ENCODE measurements around the gene WDR82.

WDR82 gene

GRCh38 chr3:52248816-52249547 lies 29.5 kb downstream of the WDR82 start:
- H3K36me3 ChIP-seq (replicated peaks): peaks cover 42% of the 10 kb centered on the region
- H3K4me1 ChIP-seq: peaks cover 4% of the 10 kb centered on the region
- H3K9me3 ChIP-seq: no peaks in the 10 kb centered on the region
- H3K27me3 ChIP-seq (ENCODE audit: low read depth): no peaks in the 10 kb centered on the region
- peak in 1 of 2 experiments; percentile 34 for DNase-seq (ENCODE audit: low spot score in 2 of 2)
- no peak overlapping the region for H3K4me3 ChIP-seq
- in situ Hi-C loops (cut with MboI; ENCODE audit: low sequenced_read_pairs): no loop called here

DNA sequence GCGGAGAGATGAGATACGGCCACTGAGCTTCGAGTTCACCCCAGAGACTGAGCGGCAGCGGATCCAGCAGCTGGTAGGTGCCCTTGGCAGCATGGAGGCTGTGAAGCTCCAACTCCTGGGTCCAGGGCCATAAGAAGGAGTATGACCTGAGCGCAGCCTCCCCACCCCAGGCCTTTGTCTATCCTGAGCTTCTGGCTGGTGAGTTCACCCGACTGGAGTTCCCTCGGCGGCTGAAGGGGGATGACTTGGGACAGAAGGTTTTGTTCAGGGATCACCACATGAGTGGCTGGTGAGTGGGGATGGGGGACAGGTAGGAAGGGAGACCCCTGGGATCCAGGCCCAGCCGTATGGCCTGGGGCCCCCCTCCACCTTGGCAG lies 30.3 kb downstream of the WDR82 start:
- Histone ChIP-seq H3K36me3 (replicated peaks) (peaks cover 34% of the 10 kb centered on the region), H3K9me3 (no peaks in the 10 kb centered on the region), H3K4me3 (no peak overlapping the region), H3K4me1 (peaks cover 4% of the 10 kb centered on the region), H3K27me3 (ENCODE audit: low read depth) (no peaks in the 10 kb centered on the region)
- in situ Hi-C loops (cut with MboI; ENCODE audit: low sequenced_read_pairs): no loop called here
- no peak for DNase-seq (ENCODE audit: low spot score in 2 of 2)

DNA sequence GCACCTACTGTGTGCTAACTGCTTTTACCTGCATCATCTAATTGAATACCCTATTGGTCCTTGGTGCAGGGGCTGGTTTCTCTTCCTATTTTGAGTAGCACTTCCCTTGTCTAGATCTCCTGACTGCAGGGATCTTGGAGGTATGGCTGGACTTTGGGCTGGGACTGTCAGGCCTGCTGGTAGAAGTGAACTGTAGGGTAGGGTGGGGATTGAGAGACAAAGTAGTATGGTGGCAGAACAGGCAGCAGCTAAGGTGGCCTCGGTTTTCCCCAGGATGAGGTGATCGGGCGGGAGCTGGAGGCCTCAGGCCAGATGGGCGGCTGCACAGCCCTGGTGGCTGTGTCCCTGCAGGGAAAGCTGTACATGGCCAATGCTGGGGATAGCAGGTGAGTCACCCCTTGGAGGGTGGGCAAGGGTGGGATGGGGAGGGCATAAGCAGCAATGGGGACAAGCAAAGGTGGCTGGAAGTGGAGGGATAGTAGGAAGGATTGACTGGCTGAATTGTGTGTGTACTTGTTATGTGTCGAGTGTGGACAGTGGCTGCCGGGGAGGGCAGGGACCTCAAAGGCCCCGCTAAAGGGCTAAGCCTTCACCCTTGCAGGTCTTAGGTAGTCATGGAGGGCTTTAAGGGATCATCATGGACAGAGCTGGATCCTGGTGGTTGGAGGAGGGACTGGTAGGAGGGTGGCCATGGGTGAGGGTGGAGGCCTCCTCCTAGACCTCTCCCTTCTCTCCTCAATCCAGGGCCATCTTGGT lies 30.9 kb downstream of the WDR82 start:
- Histone ChIP-seq H3K4me3 (no peak overlapping the region), H3K9me3 (no peaks in the 10 kb centered on the region), H3K4me1 (peaks cover 4% of the 10 kb centered on the region), H3K36me3 (replicated peaks) (peaks cover 29% of the 10 kb centered on the region), H3K27me3 (ENCODE audit: low read depth) (no peaks in the 10 kb centered on the region)
- in situ Hi-C loops (cut with MboI; ENCODE audit: low sequenced_read_pairs): no loop called here
- DNase-seq (ENCODE audit: low spot score in 2 of 2): no peak

GRCh38 chr3:52246728-52247408 lies 31.6 kb downstream of the WDR82 start:
- no peaks in the 10 kb centered on the region for H3K9me3 ChIP-seq

DNA sequence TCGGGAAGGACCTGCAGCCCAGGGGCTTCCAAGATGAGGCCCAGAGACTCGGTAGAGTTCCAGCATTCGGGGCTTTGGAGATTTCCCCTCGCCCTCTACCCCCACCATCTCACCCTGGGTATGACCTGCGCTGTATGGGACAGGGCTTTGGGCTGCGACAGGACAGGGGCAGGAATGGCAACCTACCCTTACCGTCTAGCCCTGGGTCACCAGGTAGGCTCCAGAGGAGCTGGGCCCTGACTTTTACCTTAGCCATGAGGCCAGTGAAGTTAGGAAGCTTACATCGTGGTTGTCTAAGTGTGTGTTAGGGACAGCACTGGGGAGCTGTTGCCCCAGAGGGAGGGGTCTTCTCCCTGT lies 32.2 kb downstream of the WDR82 start:
- in situ Hi-C loops (cut with MboI; ENCODE audit: low sequenced_read_pairs): no loop called here
- Histone ChIP-seq H3K9me3 (no peaks in the 10 kb centered on the region), H3K4me1 (peaks cover 4% of the 10 kb centered on the region), H3K4me3 (peak overlapping the region; percentile 33), H3K36me3 (replicated peaks) (peaks cover 16% of the 10 kb centered on the region), H3K27me3 (ENCODE audit: low read depth) (no peaks in the 10 kb centered on the region)
- DNase-seq (ENCODE audit: low spot score in 2 of 2): no peak

More at GRCh38 chr3:52246728-52247408, 31.6 kb downstream of the WDR82 start:
- in situ Hi-C loops (cut with MboI; ENCODE audit: low sequenced_read_pairs): no loop called here
- DNase-seq (ENCODE audit: low spot score in 2 of 2): no peak
- no peaks in the 10 kb centered on the region for H3K27me3 ChIP-seq (ENCODE audit: low read depth)
- no peak overlapping the region for H3K4me3 ChIP-seq
- peaks cover 4% of the 10 kb centered on the region for H3K4me1 ChIP-seq
- H3K36me3 ChIP-seq (replicated peaks): peaks cover 22% of the 10 kb centered on the region

DNA sequence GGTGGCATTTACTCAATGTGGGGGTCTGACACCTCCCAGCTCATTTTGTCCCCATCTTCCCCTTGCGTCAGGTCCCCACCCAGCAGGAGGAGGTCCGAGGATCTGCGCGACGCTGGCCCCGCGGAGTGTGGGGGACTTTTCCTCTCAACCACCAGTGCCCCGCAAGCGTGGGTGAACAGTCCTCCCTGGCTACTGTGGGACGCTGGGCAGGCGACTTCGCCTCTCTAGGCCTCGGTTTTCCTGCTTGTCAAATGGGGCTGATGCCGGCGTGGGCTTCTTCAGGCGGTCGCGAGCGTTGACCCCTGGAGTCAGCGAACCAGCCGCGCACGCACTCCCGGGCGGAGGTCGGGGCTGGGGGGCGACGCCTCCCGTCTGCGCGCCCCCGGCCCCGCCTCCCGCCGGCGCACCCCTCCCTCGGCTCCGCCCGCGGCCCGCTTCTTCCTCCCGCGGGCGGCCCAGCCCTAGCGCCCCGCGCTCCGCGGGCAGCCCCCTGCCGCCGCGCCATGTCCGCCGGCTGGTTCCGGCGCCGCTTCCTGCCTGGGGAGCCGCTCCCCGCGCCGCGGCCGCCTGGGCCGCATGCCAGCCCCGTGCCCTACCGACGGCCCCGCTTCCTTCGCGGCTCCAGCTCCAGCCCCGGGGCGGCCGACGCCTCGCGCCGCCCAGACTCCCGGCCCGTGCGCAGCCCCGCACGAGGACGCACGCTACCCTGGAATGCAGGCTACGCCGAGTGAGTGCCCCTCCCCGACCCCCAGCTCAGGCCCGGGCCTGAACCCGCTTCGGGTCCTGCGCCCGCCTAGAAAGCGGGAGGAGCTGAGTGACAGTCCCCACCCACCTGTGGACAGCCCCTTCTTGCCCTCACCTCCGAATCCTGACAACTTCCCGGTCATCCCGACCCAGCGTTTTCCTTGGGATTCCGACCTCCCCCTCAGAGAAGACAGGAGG lies 32.9 kb downstream of the WDR82 start, which contains the start of gene PPM1M:
TSS of gene PPM1M (plus strand) at position 438 of the 942 bp plus-strand sequence. CDS start at position 504, 66 bp downstream.
- H3K27me3 ChIP-seq (ENCODE audit: low read depth): no peaks in the 10 kb centered on the region
- no peaks in the 10 kb centered on the region for H3K9me3 ChIP-seq
- peaks cover 5% of the 10 kb centered on the region for H3K4me1 ChIP-seq
- peaks cover 16% of the 10 kb centered on the region for H3K36me3 ChIP-seq (replicated peaks)
- peak; percentile 63 to 83 for DNase-seq (ENCODE audit: low spot score in 2 of 2)
- peak within 1 kb of the TSS; percentile 33 for H3K4me3 ChIP-seq
- in situ Hi-C loops (cut with MboI; ENCODE audit: low sequenced_read_pairs): no loop called here

- peak in 1 of 2 experiments; percentile 49 for DNase-seq (ENCODE audit: low spot score in 2 of 2)
- in situ Hi-C loops (cut with MboI; ENCODE audit: low sequenced_read_pairs): no loop called here
- H3K4me1 ChIP-seq: peaks cover 14% of the 10 kb centered on the region
- H3K9me3 ChIP-seq: no peaks in the 10 kb centered on the region
- no peaks in the 10 kb centered on the region for H3K27me3 ChIP-seq (ENCODE audit: low read depth)
- peaks cover 5% of the 10 kb centered on the region for H3K36me3 ChIP-seq (replicated peaks)
- H3K4me3 ChIP-seq: no peak overlapping the region
Observed at GRCh38 chr3:52243791-52244628, 34.4 kb downstream of the WDR82 start.

- H3K36me3 ChIP-seq (replicated peaks): no peaks in the 10 kb centered on the region
- in situ Hi-C loops (cut with MboI; ENCODE audit: low sequenced_read_pairs): no loop called here
- no peak for DNase-seq (ENCODE audit: low spot score in 2 of 2)
- peaks cover 28% of the 10 kb centered on the region for H3K4me1 ChIP-seq
- no peaks in the 10 kb centered on the region for H3K9me3 ChIP-seq
- no peaks in the 10 kb centered on the region for H3K27me3 ChIP-seq (ENCODE audit: low read depth)
- no peak overlapping the region for H3K4me3 ChIP-seq
Observed at GRCh38 chr3:52242039-52242438, 36.4 kb downstream of the WDR82 start.

DNA sequence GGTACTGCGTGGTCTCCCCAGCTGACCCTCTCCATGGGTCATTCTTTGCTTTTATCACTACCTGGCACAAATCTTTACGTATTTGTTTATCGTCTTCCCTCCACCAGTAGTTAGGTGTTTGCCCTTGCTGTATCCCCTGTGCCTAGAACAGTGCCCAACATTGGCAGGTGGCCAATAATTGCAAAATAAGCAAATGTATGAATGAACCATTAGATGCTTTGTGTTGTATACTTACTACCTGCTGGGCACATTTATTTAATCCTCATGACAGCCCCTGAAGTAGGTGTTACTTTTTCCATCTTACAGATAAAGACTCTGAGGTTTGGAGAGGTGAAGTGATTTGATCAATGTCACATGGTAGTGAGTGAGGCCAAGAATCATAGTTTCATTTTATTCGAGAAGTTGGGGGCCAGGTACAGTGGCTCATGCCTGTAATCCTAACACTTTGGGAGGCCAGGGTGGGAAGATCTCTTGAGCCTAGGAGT lies 37.5 kb downstream of the WDR82 start:
- Histone ChIP-seq H3K4me3 (no peak overlapping the region), H3K36me3 (replicated peaks) (no peaks in the 10 kb centered on the region), H3K27me3 (ENCODE audit: low read depth) (no peaks in the 10 kb centered on the region), H3K4me1 (peaks cover 32% of the 10 kb centered on the region), H3K9me3 (no peaks in the 10 kb centered on the region)
- in situ Hi-C loops (cut with MboI; ENCODE audit: low sequenced_read_pairs): no loop called here
- no peak for DNase-seq (ENCODE audit: low spot score in 2 of 2)

- in situ Hi-C loops (cut with MboI; ENCODE audit: low sequenced_read_pairs): no loop called here
- peak in 1 of 2 experiments; percentile 47 for DNase-seq (ENCODE audit: low spot score in 2 of 2)
- no peaks in the 10 kb centered on the region for H3K27me3 ChIP-seq (ENCODE audit: low read depth)
Observed at GRCh38 chr3:52240059-52240885, 38.2 kb downstream of the WDR82 start.

DNA sequence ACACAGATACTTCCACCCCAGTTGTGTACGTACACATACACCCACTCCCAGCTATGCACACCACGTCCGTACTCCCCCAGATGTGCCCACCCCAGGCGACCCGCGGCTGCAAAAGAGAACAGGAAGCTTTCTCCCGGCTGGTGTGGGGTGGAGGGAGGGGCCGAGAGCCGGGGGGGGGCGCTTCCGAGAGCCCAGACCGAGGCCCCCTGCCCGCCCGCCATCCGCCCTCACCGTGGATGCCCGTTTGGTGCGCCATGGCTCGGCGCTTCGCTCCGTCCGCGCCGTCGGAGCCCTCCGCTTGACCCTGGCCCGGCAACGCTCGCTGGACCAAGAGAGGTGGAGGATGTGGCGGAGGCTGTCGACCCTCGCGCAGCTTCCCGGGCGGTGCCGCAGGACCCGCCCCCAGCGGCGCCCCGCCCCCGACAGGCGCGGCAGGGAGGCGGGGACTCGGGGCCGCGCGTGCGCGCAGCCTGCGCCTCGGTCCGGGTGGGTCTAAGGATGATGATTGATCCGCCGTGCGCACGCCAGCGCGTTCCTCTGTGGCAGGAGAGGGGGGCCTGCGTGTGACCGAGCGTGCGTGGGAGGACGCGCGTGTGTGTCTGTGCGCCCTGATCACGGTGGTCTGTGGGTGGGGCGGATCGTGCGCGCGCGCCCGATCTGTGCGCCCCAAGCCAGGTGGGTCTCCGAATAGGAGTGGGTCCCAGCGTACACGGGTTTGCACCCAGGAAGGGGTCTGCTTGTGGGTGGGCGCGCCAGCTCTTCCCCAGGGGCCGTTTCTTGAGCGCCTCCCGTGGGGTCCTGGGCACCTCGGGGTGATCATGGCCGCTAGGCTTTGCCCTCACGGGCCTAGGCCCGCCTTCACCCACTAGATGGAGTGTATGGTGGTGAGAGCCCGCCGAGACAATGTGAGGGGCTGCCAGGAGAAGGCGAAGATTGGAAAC lies 39.4 kb downstream of the WDR82 start, which contains the start of gene TWF2:
TSS of gene TWF2 (minus strand) at position 398 of the 941 bp plus-strand sequence. CDS start at position 256, 142 bp downstream.
- Histone ChIP-seq H3K27me3 (ENCODE audit: low read depth) (no peaks in the 10 kb centered on the region), H3K9me3 (no peaks in the 10 kb centered on the region), H3K4me3 (peak within 1 kb of the TSS; percentile 95), H3K4me1 (peaks cover 28% of the 10 kb centered on the region), H3K36me3 (replicated peaks) (no peaks in the 10 kb centered on the region)
- in situ Hi-C loops (cut with MboI; ENCODE audit: low sequenced_read_pairs): no loop called here
- peak; percentile 71 to 85 for DNase-seq (ENCODE audit: low spot score in 2 of 2)

More at GRCh38 chr3:52240059-52240885, 38.2 kb downstream of the WDR82 start:
- H3K4me1 ChIP-seq: peaks cover 30% of the 10 kb centered on the region
- H3K4me3 ChIP-seq: peak overlapping the region; percentile 95
- H3K9me3 ChIP-seq: no peaks in the 10 kb centered on the region
- H3K36me3 ChIP-seq (replicated peaks): no peaks in the 10 kb centered on the region

Measured in HAP-1 (cell line).